Hepatocyte (in vitro differentiated cells): ENCODE data around the gene TRIM14. TPM values are rescaled to one million over a fixed set of nuclear protein-coding genes. Genes with fewer than 3 reads are reported as not detected.

Experiments
- DNase-seq: peaks from one replicate; pipeline ENCODE4 v3.0.0-alpha.2; 2016; ENCODE audit warnings: low spot score
- H2AFZ ChIP-seq: fragments of 200-600 bp; sonication (generic); 2 replicates; pipeline ENCODE4 v1.6.0; 2016; ENCODE audit warnings: antibody characterized with exemption, mild to moderate bottlenecking
- H3K27ac ChIP-seq: fragments of 200-600 bp; sonication (generic); 2 replicates; pipeline ENCODE4 v1.5.1; 2016; ENCODE audit warnings: mild to moderate bottlenecking
- H3K27me3 ChIP-seq: fragments of 200-600 bp; sonication (generic); 2 replicates; pipeline ENCODE4 v1.6.1; 2016
- H3K36me3 ChIP-seq: fragments of 200-600 bp; sonication (generic); replicated peaks from 2 replicates; pipeline ENCODE4 v1.5.1; 2016; ENCODE audit warnings: low read depth; ENCODE audit not compliant: insufficient read depth
- H3K4me1 ChIP-seq: fragments of 200-600 bp; sonication (generic); 2 replicates; pipeline ENCODE4 v1.5.1; 2016; ENCODE audit warnings: mild to moderate bottlenecking, moderate library complexity; ENCODE audit not compliant: insufficient read depth
- H3K4me2 ChIP-seq: fragments of 200-600 bp; sonication (generic); 2 replicates; pipeline ENCODE4 v1.6.0; 2016
- H3K4me3 ChIP-seq: fragments of 200-600 bp; sonication (generic); 2 replicates; pipeline ENCODE4 v1.5.1; 2016; ENCODE audit warnings: mild to moderate bottlenecking
- H3K79me2 ChIP-seq: fragments of 200-600 bp; sonication (generic); 2 replicates; pipeline ENCODE4 v1.6.0; 2017; ENCODE audit warnings: mild to moderate bottlenecking
- H3K9me2 ChIP-seq: fragments of 200-600 bp; sonication (generic); replicated peaks from 2 replicates; pipeline ENCODE4 v1.6.0; 2017; ENCODE audit warnings: mild to moderate bottlenecking; ENCODE audit not compliant: insufficient read depth
- H3K9me3 ChIP-seq: fragments of 200-600 bp; sonication (generic); 2 replicates; pipeline ENCODE4 v1.5.1; 2016; ENCODE audit warnings: low read depth, mild to moderate bottlenecking
- H4K20me1 ChIP-seq: fragments of 200-600 bp; sonication (generic); 2 replicates; pipeline ENCODE4 v1.6.0; 2016; ENCODE audit warnings: mild to moderate bottlenecking; ENCODE audit not compliant: insufficient read depth, poor library complexity, severe bottlenecking
- EZH2 ChIP-seq: fragments of 200-600 bp; sonication (generic); IDR thresholded peaks from 2 replicates; pipeline ENCODE4 v1.6.1; 2016; ENCODE audit warnings: antibody characterized with exemption, mild to moderate bottlenecking, borderline replicate concordance
- EZH2phosphoT487 ChIP-seq: fragments of 200-600 bp; sonication (generic); IDR thresholded peaks from one replicate; pipeline ENCODE4 v1.6.1; 2018; ENCODE audit warnings: antibody characterized with exemption, mild to moderate bottlenecking, low read depth, moderate library complexity; ENCODE audit not compliant: unreplicated experiment, severe bottlenecking
- WGBS: methylation state at CpG from one replicate; pipeline ENCODE4 v1.1.6; 2016; ENCODE audit warnings: low lambda C conversion rate; ENCODE audit errors: missing lambda C conversion rate; 5-methylcytosine and 5-hydroxymethylcytosine counted together
- polyA plus RNA-seq: library from polyadenylated mRNA; unstranded; fragments of >200 nt; fragmentation: Nextera tagmentation; extraction: Ambion mirVana; gene quantifications from 2 replicates; pipeline ENCODE4 v1.2.1, GENCODE V29; 2016
- total RNA-seq: library from RNA; depleted of rRNA; stranded (reverse); fragments of >200 nt; gene quantifications from 2 replicates; pipeline ENCODE4 v1.2.3, GENCODE V29; 2014
- TF ChIP-seq, protein P1 (sequence below): fragments of 200-600 bp; sonication (generic); IDR thresholded peaks from 2 replicates; pipeline ENCODE4 v1.5.1; 2016; ENCODE audit warnings: antibody characterized with exemption, mild to moderate bottlenecking; ENCODE audit not compliant: poor library complexity

Gene TRIM14
- total and polyA plus RNA-seq, 2 experiments from 2014 or later = 8.1 to 10.0 TPM

DNA sequence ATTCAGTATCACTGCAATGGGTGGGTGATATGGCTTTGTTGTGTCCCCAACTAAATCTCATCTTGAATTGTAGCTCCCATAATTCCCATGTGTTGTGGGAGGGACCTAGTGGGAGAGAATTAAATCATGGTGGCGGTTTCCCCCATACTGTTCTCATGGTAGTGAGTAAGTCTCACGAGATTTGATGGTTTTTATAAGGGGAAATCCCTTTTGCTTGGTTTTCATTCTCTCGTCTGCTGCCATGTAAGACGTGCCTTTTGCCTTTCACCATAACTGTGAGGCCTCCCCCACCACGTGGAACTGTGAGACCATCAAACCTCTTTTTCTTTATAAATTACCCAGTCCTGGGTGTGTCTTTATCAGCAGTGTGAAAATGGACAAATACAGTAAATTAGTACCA, 72.0 kb downstream of the TRIM14 start:
- Histone ChIP-seq H3K79me2 (no peaks in the 10 kb centered on the region), H3K4me1 (no peaks in the 10 kb centered on the region), H3K9me3 (no peaks in the 10 kb centered on the region), H2AFZ (no peak overlapping the region), H3K4me2 (no peak overlapping the region), H3K9me2 (no peaks in the 10 kb centered on the region), H3K4me3 (no peak overlapping the region), H3K27ac (no peak overlapping the region), H3K27me3 (no peaks in the 10 kb centered on the region), H4K20me1 (no peaks in the 10 kb centered on the region), H3K36me3 (no peaks in the 10 kb centered on the region)
- no peak for DNase-seq
- TF ChIP-seq, protein P1, sequence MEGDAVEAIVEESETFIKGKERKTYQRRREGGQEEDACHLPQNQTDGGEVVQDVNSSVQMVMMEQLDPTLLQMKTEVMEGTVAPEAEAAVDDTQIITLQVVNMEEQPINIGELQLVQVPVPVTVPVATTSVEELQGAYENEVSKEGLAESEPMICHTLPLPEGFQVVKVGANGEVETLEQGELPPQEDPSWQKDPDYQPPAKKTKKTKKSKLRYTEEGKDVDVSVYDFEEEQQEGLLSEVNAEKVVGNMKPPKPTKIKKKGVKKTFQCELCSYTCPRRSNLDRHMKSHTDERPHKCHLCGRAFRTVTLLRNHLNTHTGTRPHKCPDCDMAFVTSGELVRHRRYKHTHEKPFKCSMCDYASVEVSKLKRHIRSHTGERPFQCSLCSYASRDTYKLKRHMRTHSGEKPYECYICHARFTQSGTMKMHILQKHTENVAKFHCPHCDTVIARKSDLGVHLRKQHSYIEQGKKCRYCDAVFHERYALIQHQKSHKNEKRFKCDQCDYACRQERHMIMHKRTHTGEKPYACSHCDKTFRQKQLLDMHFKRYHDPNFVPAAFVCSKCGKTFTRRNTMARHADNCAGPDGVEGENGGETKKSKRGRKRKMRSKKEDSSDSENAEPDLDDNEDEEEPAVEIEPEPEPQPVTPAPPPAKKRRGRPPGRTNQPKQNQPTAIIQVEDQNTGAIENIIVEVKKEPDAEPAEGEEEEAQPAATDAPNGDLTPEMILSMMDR = no peak
- TF ChIP-seq EZH2 (no peak), EZH2phosphoT487 (no peak)
- whole genome bisulfite sequencing = 91% methylated on average over 5 of the region's 5 CpGs

DNA sequence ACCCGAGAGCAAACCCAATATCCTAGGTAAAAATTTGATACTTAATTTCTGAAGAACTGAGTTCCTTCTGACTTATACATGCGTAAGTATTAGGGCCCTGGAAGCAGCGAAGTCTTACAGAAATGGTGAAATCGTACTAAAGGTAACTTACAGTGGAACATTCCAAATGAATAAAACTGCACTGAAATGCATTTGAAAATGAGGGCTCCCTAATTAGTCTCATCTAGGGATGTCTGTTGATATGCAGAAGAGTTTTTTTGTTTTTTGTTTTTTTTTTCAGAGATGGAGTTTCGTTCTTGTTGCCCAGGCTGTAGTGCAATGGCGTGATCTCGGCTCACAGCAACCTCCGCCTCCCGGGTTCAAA, 72.9 kb downstream of the TRIM14 start:
- TF ChIP-seq, protein P1 = no peak
- TF ChIP-seq EZH2 (no peak), EZH2phosphoT487 (no peak)
- H3K9me2 ChIP-seq = no peaks in the 10 kb centered on the region
- no peak overlapping the region for H3K4me3 ChIP-seq
- H3K27me3 ChIP-seq = no peaks in the 10 kb centered on the region
- no peak overlapping the region for H3K4me2 ChIP-seq
- no peaks in the 10 kb centered on the region for H3K36me3 ChIP-seq
- H3K27ac ChIP-seq = no peak overlapping the region
- H3K9me3 ChIP-seq = no peaks in the 10 kb centered on the region
- no peak for DNase-seq
- no peak overlapping the region for H2AFZ ChIP-seq
- H3K79me2 ChIP-seq = no peaks in the 10 kb centered on the region
- WGBS = 95% methylated on average over 9 of the region's 9 CpGs
- no peaks in the 10 kb centered on the region for H3K4me1 ChIP-seq
- H4K20me1 ChIP-seq = no peaks in the 10 kb centered on the region

DNA sequence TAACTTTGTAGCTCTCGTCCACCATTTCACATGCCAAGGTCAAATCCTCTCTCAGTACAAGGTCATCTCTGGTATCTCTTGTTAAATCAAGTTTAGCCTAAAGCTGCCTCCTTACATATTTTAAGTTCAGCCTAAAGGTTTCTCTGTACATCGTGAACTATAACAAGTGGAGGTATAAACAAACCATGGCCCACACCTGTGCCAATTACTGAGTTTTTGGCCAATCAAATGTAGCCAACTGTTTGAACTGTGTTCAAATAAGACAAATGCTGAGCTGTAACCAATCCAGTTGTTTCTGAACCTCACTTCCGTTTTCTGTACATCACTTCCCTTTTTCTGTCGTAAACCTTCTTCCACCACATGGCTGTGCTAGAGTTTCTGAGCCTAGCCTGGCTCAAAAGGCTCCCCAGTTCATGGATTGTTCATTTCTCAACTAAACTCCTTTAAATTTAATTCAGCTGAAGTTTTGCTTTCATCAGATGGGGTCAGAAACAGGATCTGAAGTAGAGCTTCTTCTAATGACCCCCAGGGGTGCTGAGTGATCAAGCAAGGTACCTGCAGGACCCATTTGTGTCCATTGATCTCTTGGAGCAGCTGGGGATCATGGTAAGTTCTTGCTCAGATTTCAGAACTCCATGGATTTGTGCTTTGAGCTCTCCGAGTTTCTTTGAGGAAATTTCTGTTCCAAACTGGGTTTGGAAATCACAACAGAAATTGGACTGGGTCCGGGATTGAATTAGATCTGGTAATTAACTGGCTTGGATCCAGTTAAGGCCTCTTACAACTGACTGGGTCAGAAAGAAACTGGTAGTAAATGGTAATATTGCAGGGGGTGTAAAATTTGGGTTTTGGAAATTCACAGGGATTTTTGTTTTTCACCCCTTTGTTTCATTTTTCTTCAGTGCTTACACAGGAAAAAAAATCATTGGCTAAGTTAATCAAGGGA, 73.5 kb downstream of the TRIM14 start:
- Histone ChIP-seq H3K36me3 (no peaks in the 10 kb centered on the region), H4K20me1 (no peaks in the 10 kb centered on the region), H3K4me2 (no peak overlapping the region), H3K4me3 (no peak overlapping the region), H3K27ac (no peak overlapping the region), H2AFZ (no peak overlapping the region), H3K9me3 (no peaks in the 10 kb centered on the region), H3K27me3 (no peaks in the 10 kb centered on the region), H3K9me2 (no peaks in the 10 kb centered on the region), H3K79me2 (no peaks in the 10 kb centered on the region), H3K4me1 (no peaks in the 10 kb centered on the region)
- no peak for DNase-seq
- 84% methylated on average over 6 of the region's 6 CpGs for WGBS
- TF ChIP-seq, protein P1 = no peak
- TF ChIP-seq EZH2 = no peak
- no peak for TF ChIP-seq EZH2phosphoT487
